GM12892 (cell line): Measurements from ENCODE around the gene PLXDC1.

ENCODE experiments used
- POLR2AphosphoS5 ChIP-seq: IDR thresholded peaks from 2 replicates; pipeline ENCODE4 v1.6.1; 2011; ENCODE audit warnings: low read depth, low read length, control low read depth
- TAF1 ChIP-seq: IDR thresholded peaks from 2 replicates; pipeline ENCODE4 v1.6.1; 2011; ENCODE audit warnings: low read depth, mild to moderate bottlenecking, control low read depth, low read length, borderline replicate concordance

DNA sequence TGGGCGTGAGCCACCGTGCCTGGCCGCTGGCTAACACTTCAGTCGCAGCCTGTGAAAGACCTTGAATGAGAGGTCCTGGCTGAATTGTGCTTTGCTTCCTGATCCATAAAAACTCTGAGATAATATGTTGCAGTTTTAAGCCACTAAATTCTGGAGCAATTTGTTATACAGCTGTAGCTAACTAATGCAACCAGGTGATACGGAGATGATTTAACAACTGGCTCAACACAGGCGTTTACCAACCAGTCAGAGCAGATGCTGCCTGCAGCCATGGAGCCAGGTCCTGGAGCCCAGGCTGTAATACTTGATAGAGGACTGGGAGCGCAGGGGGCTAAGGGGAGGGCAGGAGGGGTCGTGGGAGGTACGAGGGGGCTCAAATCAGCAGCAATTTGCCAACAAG lies 50.9 kb downstream of the PLXDC1 start:
- TF ChIP-seq POLR2AphosphoS5 = no peak
- no peak for TF ChIP-seq TAF1
